H54 (cell line): ENCODE data around the gene FMN2.
"Not testable (repeated sequence)": the region's sequence is repeated elsewhere in the genome, so short reads cannot be mapped to it uniquely, and the experiment has no call there.

Source experiments
- DNase-seq: peaks from one replicate; pipeline ENCODE4 v3.0.0; 2011; ENCODE audit warnings: low spot score, mixed read lengths; ENCODE audit not compliant: insufficient read length
- FAIRE-seq: peaks from 3 replicates; lab custom pipeline; 2011; peaks lifted over from hg19 to GRCh38; lab: Jason Lieb, UNC
- POLR2A ChIP-seq: IDR thresholded peaks from 2 replicates; pipeline ENCODE4 v1.6.1; 2011; ENCODE audit warnings: low read depth, mild to moderate bottlenecking, low read length

Gene FMN2

DNA sequence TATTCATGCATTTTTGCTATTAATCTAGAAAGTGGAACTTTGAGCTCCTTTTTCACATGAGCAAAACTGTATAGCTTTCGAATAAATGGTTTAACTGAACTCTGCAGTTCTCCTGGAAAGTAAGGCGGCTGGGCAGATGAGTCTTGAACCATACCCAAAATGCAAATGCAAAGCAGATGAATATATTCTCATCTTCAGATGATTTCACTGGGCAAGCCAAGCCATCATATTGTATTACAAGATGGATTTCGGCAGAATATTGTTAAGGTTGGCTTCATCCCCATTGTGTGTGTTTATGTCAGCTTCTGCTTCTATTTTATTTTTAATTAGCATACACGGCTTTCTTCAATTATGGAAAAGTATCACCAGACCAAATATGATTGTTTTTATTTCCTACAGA is 310.6 kb downstream of the FMN2 start:
- TF ChIP-seq POLR2A = no peak
- DNase-seq (no peak), FAIRE-seq (no peak)

DNA sequence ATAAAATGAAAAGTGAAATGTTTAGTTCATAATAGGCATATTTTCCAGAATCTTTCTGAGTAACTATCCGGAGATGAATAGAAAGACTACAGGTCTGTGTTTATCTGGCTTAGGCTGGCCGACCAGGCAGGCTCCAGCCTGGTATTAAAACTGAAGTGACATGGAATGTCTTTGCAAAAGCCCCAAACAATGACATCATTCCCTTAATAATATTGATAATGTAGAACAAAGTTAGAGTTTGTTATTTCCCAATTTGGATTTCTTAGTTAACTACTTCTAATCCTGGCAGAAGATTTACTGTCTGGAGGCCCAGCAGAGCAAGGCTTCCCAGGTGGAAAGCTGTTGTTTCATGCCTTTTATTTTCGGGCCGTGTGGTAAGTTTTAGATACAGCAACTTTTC is 312.6 kb downstream of the FMN2 start:
- DNase-seq (no peak), FAIRE-seq (no peak)
- no peak for TF ChIP-seq POLR2A

DNA sequence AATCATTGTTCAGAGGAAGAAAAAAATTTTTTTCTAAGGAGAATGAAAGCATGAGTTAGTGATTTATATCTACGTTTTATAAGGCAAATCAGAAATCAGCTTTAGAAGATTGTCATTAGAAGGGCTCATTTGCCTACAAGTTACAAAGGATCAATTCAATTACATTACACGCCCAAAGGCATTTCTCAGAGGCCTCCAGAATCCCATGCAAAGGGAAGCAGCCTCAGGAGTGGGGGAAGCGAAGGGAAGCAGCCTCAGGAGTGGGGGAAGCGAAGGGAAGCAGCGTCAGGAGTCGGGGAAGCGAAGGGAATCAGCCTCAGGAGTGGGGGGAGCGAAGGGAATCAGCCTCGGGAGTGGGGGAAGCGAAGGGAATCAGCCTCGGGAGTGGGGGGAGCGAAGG is 314.1 kb downstream of the FMN2 start:
- no peak for FAIRE-seq
- no peak for DNase-seq
- TF ChIP-seq POLR2A = no peak

DNA sequence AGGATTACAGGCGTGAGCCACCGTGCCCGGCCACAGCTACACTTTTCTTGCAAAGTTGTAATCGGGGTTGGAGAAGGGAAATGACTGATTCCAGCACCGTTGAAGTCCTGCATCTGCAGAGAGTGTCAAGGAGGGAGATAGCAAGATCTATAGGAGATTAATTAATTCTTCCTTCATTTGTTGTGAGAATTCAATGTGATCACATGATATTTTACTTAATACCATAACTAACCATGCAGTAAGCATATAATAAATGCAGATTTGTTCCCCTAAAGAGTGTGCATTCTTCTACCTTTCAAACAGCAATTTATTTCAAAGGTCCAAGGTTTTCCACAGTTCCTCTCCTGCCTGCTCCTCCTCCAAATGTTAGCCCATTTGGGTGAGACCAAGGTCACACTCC is 315.7 kb downstream of the FMN2 start:
- DNase-seq = no peak
- TF ChIP-seq POLR2A = no peak
- no peak for FAIRE-seq

DNA sequence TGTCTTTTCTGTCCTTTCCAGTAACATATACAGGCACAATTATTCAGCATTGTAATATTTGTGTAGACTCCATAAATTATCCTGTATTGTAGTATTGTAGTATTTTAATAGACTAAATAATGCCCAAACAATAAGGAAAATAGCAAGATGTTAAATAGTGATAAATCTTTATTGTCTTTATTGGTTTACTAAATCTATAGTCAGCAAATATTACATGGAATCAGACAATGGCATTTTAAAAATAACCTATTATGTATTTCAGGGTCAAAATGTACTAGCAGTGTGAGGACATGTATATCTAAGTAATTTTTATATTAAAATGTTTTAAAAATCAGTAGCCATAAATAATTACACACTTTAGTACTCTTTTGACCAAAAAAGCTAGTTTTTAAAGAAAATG is 317.9 kb downstream of the FMN2 start:
- FAIRE-seq = no peak
- no peak for DNase-seq
- TF ChIP-seq POLR2A = no peak

DNA sequence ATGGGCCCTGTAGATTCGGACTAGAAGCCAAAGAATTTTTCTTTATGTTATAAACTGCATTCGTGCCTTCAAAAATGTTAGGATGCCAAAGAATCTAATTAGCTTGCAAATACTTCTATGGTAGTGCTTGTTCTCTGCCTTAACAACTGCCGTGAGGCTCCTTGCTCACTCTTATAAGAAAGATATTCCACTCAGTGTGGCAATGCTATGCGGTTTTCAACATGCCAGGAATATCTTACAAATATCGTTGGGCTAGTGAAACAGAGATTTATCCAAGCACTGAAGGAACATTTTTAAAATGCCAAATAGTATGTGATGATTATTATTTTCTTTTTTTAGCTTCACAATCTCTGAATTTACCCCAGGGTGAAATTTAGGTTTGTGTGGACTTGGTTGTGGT is 322.0 kb downstream of the FMN2 start:
- FAIRE-seq (no peak), DNase-seq (no peak)

DNA sequence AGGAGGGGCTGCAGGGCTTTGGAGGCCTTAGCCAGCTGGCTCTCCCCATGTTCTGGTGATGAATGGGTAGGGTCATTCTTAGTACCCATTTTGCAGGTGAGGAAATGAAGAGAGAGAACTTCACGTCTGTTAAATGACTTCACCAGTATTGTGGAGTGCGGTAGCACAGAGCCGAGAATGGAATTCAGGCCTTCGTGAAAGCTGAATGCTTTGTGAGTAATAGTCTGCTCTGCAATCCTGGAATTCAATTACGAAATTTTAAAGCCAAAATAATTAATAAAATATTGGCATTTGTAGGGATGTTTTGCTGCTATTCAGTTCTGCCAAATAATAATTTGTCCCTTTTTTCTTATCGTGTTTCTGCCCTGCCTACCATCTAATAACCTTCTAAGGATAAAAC is 322.6 kb downstream of the FMN2 start:
- no peak for FAIRE-seq
- no peak for DNase-seq
- no peak for TF ChIP-seq POLR2A

More for the DNA sequence above, 322.0 kb downstream of the FMN2 start:
- TF ChIP-seq POLR2A = no peak

DNA sequence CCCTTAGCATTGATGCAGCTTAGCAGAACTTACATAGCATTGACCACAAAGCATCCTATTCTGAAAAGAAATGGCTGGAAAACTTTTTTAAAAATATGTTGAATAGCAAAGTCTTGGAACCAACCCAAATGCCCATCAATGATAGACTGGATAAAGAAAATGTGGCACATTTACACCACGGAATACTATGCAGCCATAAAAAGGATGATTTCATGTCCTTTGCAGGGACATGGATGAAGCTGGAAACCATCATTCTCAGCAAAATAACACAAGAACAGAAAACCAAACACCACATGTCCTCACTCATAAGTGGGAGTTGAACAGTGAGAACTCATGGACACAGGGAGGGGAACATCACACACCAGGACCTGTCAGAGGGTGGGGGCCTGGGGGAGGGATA is 323.3 kb downstream of the FMN2 start:
- not testable (repeated sequence) for FAIRE-seq, DNase-seq

DNA sequence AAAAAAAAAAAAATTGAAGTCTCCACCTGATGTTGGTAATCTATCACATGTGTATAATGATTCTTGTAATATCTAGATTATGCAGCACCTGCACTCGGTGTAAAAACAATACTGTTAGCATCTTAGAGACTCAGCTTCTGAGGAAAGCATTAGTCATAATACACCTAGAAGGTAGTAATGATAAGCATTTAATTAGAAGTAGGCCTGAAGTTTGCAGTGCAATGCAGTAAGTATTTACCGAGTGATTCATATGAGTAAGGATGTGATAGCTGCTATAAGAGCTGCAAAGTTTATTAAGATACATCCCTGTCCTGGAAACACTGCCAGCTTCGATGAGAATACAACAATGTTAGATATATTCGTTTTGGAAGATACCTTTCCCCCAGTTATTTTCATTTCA is 323.8 kb downstream of the FMN2 start:
- no peak for FAIRE-seq
- DNase-seq = no peak
- TF ChIP-seq POLR2A = no peak

DNA sequence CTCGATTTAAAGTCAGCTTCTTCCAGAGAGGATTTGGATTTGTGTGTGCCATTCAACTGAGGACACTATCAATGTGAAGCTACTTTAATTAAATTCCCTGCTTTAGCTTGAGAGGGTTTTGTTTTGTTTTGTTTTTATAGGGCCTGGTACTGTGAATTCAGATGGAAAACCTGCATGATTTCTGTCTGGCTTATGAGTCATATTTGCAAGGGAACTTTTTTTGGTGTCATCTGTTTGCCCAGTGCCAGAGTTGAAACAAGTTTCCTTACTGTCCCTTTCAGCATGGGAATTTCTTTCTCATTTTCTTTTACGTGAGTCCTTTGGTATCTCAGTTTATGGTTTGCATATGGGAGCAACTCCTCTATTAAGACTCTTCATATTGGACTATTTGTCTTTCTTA is 325.6 kb downstream of the FMN2 start:
- FAIRE-seq (no peak), DNase-seq (no peak)
- TF ChIP-seq POLR2A = no peak

DNA sequence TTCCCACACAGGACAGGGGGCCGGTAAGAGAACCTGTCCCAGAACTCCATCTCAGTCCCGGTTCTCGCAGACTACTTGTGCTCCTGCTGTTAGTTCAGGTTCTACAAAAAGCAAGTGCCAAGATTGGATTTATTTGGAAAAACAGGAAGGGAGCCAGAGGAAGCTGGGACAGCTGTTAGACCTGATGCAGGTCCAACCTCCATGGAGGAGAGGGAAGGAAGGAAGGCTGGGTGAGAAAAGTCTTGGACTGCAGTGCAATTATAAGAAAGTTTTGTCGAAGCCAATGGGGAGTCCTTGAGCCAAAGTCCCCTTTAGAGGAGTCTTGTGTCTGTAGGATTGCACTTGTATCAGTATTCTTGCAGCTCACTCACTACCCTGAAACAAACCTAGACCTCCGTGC is 329.1 kb downstream of the FMN2 start:
- DNase-seq = no peak
- FAIRE-seq = no peak
- TF ChIP-seq POLR2A = no peak

DNA sequence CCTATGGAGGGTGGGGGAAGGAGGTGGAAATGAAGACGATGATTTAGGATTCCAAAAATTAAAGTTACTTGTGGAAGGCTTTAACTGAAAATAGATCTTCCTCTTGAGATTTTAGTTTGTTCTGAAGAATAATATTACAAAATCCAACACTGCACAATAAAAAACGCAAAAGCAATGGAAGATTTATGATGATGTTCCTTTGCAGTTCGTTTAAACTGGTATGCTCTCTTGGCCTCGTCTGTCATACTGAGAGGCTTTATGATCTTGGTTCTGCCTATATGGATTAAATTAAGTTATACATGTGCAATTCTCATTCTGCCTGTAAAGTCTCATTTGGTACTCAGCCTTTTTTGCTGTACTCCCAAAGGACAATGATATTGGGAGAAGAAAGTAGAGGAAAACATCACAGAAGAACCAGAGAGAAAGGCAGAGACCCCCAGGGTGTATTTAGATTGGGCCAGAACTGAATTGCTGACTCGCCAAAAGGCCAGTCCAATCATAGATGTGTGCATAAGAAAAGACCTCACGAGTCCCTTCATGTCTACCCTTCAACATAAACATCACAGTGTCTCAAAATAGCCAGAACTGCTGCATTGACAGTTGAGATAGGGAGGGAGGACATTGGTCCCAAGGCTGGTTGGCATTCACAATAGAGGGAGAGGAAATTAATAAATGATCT is 331.7 kb downstream of the FMN2 start:
- DNase-seq (no peak), FAIRE-seq (no peak)
- no peak for TF ChIP-seq POLR2A

DNA sequence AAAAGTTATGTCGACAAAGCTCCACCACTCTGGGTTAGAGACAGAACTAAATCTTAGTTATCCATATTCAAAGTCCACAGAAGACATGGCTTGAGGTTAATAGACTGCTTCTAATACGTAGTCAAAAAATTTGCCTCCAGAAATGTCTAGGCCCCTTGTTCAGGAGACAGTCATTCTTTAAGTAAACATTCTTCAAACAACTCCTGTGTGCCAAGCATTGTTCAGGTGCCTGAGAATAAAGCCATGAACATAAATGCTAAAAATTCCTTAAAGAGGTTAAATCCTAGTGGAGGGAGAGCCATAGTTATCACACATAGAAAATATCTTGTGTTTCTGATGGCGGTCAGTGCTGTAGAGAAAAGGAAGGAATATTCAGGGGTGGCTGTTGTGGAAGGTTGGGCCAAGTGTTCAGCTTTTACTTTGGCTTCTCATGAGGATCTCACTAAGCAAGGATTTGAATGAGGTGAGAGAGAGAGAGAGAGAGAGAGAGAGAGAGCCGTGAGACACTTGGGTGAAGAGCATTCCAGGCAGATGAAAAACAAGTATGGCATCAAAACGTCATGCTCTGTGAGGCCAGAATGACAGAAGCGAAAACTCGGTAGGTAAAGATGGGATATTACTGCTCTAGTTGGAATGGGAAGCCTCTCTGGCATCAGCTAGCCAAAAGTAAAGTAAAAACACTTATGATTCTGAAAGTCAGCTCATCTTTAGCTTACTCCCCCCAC is 333.2 kb downstream of the FMN2 start:
- DNase-seq (no peak), FAIRE-seq (no peak)
- TF ChIP-seq POLR2A = no peak

DNA sequence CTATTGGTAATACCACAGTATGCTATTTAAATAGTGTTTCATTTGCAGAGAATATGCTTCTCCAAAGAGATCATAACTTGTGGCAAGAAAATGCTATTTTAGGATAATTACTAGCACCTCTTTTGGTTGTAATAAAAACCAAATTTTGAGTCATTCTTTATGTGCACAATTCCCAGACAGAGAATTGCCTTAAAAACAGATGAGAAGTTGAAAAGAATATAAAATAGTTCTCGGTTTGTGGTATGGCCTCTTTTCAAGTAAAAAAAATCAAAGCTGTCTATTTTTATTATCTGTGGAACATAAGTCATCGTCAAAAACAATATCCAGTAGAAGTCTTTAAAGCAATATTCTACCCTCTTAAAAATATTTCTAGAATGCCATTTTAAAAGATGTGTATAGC is 334.4 kb downstream of the FMN2 start:
- no peak for TF ChIP-seq POLR2A
- FAIRE-seq (no peak), DNase-seq (no peak)

DNA sequence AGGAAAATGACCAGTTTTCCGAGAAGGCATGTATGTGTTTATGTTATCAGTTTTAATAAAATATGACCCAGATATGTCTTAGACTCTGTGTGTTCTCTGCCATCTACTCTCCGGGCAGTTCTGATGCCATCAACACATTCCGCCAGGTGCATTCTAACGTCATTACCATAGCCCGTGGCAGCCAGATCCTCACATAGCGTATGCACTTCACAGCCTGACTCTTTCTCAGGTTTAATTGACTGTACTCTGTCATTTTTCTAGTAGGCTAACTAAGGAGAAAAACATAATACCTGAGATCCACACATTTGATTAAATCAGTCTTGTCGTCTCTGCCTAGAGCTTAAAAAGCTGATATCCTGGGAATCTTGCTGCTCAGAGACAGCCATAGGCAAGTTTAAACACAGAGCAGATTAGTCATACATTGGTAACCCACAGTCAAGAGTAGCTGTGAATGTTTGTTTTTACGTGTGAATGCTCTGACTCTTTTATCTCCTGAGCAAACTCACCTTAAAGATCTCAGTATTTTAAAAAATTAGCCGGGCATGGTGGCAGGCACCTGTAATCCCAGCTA is 344.4 kb downstream of the FMN2 start:
- FAIRE-seq (no peak), DNase-seq (no peak)
- no peak for TF ChIP-seq POLR2A
